Effector memory CD8-positive, alpha-beta T cell (primary cell): ENCODE data around the gene PIM3.

Experiments
- ATAC-seq: fragments of 150-1000 bp; cut with Tn5 transposase; replicated peaks from 2 replicates; pipeline ENCODE4 v1.10.0; 2021; ENCODE audit warnings: mild to moderate bottlenecking, moderate library complexity
- DNase-seq, 3 experiments: peaks; one replicate each; pipeline ENCODE4 v3.0.0; 2021
- H3K27ac Mint-ChIP-seq, 2 donors: one replicate each; pipeline ENCODE4 v1.8.0; 2022; ENCODE audit warnings: mild to moderate bottlenecking in 2 of 2, mixed read lengths in 2 of 2, moderate library complexity in 2 of 2
- H3K27me3 Mint-ChIP-seq, 2 donors: one replicate each; pipeline ENCODE4 v1.8.0; 2022; ENCODE audit warnings: mixed read lengths in 2 of 2
- H3K36me3 Mint-ChIP-seq: one replicate; pipeline ENCODE4 v1.8.0; 2022; ENCODE audit warnings: mild to moderate bottlenecking, moderate library complexity, mixed read lengths; ENCODE audit not compliant: insufficient read depth
- H3K4me1 Mint-ChIP-seq, 2 donors: one replicate each; pipeline ENCODE4 v1.8.0; 2022; ENCODE audit warnings: low read depth in 2 of 2, mixed read lengths in 2 of 2
- H3K4me3 Mint-ChIP-seq, 2 donors: one replicate each; pipeline ENCODE4 v1.8.0; 2022; ENCODE audit warnings: mild to moderate bottlenecking in 2 of 2, mixed read lengths in 2 of 2, moderate library complexity in 2 of 2
- H3K9me3 Mint-ChIP-seq, 2 donors: one replicate each; pipeline ENCODE4 v1.8.0; 2022; ENCODE audit warnings: mixed read lengths in 2 of 2

PIM3 gene

DNA sequence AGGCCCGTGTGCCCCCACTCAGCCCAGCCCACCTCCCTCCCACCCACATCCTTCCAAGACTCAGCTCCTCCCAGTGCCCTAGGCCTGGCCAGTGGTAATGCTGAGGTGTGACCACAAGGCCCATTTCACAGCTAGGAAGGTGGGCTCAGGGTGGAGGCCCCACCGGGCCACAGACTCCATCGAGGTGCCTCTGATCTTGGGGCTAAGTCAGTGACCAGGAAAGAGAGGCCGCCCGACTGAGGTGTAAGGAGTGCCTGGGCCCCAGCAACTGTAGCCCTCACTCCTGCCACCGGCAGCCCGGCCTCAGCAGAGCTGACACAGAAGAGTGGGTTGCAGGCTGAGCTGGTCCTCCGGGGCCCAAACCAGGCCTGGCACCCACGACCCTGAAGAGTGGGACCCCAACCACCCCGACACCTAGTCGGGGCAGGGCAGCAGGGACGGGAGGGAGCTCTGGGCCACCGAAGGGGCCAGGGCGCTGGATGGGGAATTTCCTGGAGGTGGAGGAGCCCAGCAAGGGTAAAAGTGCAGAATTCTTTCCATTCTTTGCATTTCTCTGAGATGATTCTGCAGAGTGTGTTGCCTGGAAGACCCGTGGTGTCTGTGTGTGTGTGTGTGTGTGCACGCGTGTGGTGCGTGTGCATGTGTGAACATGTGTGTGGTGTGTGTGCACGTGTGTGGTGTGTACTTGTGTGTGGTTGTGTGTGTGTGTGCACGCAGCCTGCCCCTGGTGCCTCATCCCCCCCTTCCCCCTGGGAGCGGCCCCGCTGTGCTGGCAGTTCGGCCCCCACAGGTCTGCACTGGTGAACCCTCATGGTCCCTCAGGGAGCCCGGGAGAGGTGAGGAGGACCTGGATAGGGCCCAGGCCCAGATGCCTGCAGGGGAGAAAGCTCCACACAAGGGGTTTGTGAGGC lies 8.3 kb upstream of the PIM3 start:
- no peak for DNase-seq
- H3K27me3 Mint-ChIP-seq = no peaks in the 10 kb centered on the region
- ATAC-seq = no peak

GRCh38 chr22:49953027-49953679 lies 7.4 kb upstream of the PIM3 start:
- DNase-seq (no peak), ATAC-seq (no peak)
- no peak overlapping the region for H3K27ac Mint-ChIP-seq
- H3K4me3 Mint-ChIP-seq = no peak overlapping the region
- no peaks in the 10 kb centered on the region for H3K9me3 Mint-ChIP-seq
- H3K4me1 Mint-ChIP-seq = no peaks in the 10 kb centered on the region
- peaks cover 7% of the 10 kb centered on the region for H3K36me3 Mint-ChIP-seq
- no peaks in the 10 kb centered on the region for H3K27me3 Mint-ChIP-seq

More for the DNA sequence above, 8.3 kb upstream of the PIM3 start:
- Mint-ChIP-seq H3K9me3 (no peaks in the 10 kb centered on the region), H3K4me3 (no peak overlapping the region), H3K27ac (no peak overlapping the region), H3K4me1 (no peaks in the 10 kb centered on the region), H3K36me3 (peaks cover 3% of the 10 kb centered on the region)

DNA sequence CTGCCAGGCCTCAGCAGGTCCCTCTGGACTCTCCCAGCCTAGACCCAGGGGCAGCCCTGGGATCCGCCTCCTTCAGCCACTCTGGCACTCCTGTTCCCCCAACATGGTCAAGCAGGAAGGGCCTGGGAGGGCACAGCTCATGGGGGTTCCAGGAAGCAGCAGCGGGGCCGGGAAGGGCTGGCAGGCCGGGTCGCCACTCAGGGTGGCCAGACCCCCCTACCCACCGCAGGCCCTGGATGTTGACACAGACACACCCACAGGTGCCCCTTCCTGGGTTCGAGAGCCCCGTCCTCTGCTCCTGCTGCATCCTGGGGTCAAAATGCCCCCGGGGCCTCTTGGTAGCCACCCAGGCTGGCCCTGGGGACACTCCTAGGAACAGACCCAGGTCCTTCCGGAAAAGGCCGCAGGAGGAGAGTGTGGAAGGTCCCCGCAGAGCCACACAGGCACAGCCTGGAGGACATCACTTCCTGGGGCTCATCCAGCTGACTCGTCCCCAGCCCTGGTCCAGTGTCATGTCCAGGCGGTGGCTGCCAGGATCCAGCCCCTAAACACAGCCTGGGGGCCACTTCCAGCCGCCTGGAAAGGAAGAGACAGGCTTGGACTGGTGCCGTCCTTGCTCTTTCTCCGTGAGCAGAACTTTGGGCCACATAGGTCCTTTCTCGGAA lies 6.8 kb upstream of the PIM3 start:
- no peak overlapping the region for H3K4me3 Mint-ChIP-seq
- no peak for ATAC-seq
- H3K4me1 Mint-ChIP-seq = no peaks in the 10 kb centered on the region

GRCh38 chr22:49954354-49954753 lies 6.2 kb upstream of the PIM3 start:
- H3K27ac Mint-ChIP-seq = peak overlapping the region in 1 of 2 donors; percentile 12
- H3K4me3 Mint-ChIP-seq = no peak overlapping the region
- H3K4me1 Mint-ChIP-seq = peaks cover 0 to 2% of the 10 kb centered on the region in 2 donors
- ATAC-seq (no peak), DNase-seq (no peak)
- no peaks in the 10 kb centered on the region for H3K27me3 Mint-ChIP-seq
- no peaks in the 10 kb centered on the region for H3K9me3 Mint-ChIP-seq
- H3K36me3 Mint-ChIP-seq = peaks cover 18% of the 10 kb centered on the region

More for the DNA sequence above, 6.8 kb upstream of the PIM3 start:
- H3K9me3 Mint-ChIP-seq = no peaks in the 10 kb centered on the region
- peaks cover 12% of the 10 kb centered on the region for H3K36me3 Mint-ChIP-seq
- DNase-seq = no peak
- no peak overlapping the region for H3K27ac Mint-ChIP-seq
- H3K27me3 Mint-ChIP-seq = no peaks in the 10 kb centered on the region

- ATAC-seq (no peak), DNase-seq (no peak)
- Mint-ChIP-seq H3K27me3 (no peaks in the 10 kb centered on the region), H3K27ac (peak overlapping the region in 1 of 2 donors; percentile 12), H3K9me3 (no peaks in the 10 kb centered on the region), H3K36me3 (peaks cover 24% of the 10 kb centered on the region), H3K4me3 (no peak overlapping the region), H3K4me1 (peaks cover 0 to 5% of the 10 kb centered on the region in 2 donors)
These were observed 5.5 kb upstream of the PIM3 start for GRCh38 chr22:49954991-49955580.

GRCh38 chr22:49955581-49956417 lies 4.8 kb upstream of the PIM3 start:
- ATAC-seq (no peak), DNase-seq (no peak)
- Mint-ChIP-seq H3K4me1 (peaks cover 0 to 5% of the 10 kb centered on the region in 2 donors), H3K9me3 (no peaks in the 10 kb centered on the region), H3K27me3 (no peaks in the 10 kb centered on the region), H3K27ac (peak overlapping the region in 1 of 2 donors; percentile 77), H3K36me3 (peaks cover 27% of the 10 kb centered on the region), H3K4me3 (no peak overlapping the region)

GRCh38 chr22:49956418-49956770 lies 4.2 kb upstream of the PIM3 start:
- no peak overlapping the region for H3K4me3 Mint-ChIP-seq
- H3K36me3 Mint-ChIP-seq = peaks cover 32% of the 10 kb centered on the region
- DNase-seq (no peak), ATAC-seq (no peak)
- H3K27me3 Mint-ChIP-seq = no peaks in the 10 kb centered on the region
- H3K27ac Mint-ChIP-seq = peak overlapping the region in 1 of 2 donors; percentile 77
- H3K4me1 Mint-ChIP-seq = peaks cover 0 to 5% of the 10 kb centered on the region in 2 donors
- H3K9me3 Mint-ChIP-seq = no peaks in the 10 kb centered on the region

DNA sequence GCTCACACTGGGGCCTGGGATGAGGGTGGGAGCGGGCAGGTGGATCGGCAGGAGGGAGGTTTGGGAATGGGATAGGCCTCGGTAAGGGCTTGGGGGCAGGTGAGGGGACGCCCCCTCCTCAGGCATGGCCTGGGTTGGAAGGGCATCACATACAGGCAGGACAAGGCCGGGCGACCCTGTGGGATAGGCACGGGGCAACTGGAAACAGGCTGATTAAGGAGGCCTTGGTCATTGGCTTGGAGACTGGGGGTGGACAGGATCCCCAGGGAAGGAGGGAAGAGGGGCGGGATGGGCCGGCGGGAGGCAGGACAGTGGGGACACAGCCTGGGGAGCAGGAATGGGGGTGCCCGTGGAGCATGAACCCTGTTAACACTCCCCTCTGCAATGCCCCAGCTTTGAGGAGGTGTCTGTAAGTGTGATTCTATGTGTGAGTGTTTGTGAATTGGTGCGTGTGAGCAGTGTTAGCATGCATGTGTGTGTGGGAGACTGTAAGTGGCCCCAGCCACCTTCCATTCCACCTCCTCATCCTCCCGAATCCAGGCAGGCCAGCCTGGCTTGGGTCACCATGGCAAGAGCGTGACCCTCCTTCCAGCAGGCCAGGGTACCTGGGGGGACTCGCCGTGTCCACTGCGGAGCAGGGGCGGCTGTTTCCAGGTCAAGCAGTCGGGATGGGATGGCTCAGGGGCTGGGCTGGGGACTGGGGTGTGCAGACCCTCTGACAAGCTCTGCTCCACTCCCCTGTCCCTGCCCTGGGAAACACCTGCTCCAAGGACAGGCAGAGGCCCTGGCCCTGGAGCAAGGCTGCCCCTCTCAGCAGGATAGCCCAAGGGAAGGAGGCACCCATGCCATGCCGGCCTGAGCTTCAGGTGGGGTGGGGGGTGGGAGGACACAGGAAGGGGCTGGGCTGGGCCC lies 3.4 kb upstream of the PIM3 start:
- DNase-seq = no peak
- no peak for ATAC-seq
- Mint-ChIP-seq H3K27me3 (no peaks in the 10 kb centered on the region), H3K4me1 (peaks cover 5 to 8% of the 10 kb centered on the region in 2 donors), H3K9me3 (no peaks in the 10 kb centered on the region), H3K4me3 (no peak overlapping the region), H3K36me3 (peaks cover 40% of the 10 kb centered on the region), H3K27ac (peak overlapping the region in 1 of 2 donors; percentile 77)

DNA sequence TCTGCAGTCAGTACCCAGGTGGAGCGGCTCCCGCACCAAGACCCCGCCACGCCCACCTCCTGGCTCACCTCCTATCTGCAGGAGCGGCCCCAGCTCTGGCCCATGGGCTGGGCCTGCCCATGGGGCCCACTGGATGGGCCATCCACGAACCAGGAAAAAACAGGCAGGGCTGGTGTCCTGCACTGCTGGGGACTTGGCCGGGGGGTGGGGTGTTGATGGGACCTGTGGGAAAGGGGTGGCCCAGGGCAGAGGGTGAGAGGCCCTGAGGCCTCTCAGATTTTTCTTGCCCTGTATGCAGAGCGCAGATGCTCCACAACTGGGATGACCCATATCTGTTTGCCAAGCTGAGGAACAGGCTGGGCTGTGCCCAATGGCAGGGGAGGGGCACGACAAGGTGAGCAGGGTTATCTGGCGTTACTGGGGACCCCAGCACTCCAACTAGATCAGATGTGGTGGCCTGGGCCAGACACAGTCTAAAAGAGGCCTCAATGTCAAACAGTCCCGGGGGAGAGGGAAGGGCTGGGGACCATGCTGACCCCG lies 2.7 kb upstream of the PIM3 start:
- Mint-ChIP-seq H3K4me1 (peaks cover 5 to 10% of the 10 kb centered on the region in 2 donors), H3K27me3 (no peaks in the 10 kb centered on the region), H3K27ac (peak overlapping the region; percentile 44 to 59), H3K9me3 (no peaks in the 10 kb centered on the region), H3K36me3 (peaks cover 47% of the 10 kb centered on the region), H3K4me3 (peak overlapping the region in 1 of 2 donors; percentile 81)
- DNase-seq = no peak
- no peak for ATAC-seq

- H3K27ac Mint-ChIP-seq = peak overlapping the region; percentile 77 to 81
- DNase-seq (no peak), ATAC-seq (no peak)
- no peaks in the 10 kb centered on the region for H3K9me3 Mint-ChIP-seq
- H3K4me1 Mint-ChIP-seq = peaks cover 7 to 11% of the 10 kb centered on the region in 2 donors
- H3K36me3 Mint-ChIP-seq = peaks cover 53% of the 10 kb centered on the region
- no peaks in the 10 kb centered on the region for H3K27me3 Mint-ChIP-seq
- peak overlapping the region; percentile 74 to 81 for H3K4me3 Mint-ChIP-seq
These were observed 2.1 kb upstream of the PIM3 start for GRCh38 chr22:49958366-49958921.

DNA sequence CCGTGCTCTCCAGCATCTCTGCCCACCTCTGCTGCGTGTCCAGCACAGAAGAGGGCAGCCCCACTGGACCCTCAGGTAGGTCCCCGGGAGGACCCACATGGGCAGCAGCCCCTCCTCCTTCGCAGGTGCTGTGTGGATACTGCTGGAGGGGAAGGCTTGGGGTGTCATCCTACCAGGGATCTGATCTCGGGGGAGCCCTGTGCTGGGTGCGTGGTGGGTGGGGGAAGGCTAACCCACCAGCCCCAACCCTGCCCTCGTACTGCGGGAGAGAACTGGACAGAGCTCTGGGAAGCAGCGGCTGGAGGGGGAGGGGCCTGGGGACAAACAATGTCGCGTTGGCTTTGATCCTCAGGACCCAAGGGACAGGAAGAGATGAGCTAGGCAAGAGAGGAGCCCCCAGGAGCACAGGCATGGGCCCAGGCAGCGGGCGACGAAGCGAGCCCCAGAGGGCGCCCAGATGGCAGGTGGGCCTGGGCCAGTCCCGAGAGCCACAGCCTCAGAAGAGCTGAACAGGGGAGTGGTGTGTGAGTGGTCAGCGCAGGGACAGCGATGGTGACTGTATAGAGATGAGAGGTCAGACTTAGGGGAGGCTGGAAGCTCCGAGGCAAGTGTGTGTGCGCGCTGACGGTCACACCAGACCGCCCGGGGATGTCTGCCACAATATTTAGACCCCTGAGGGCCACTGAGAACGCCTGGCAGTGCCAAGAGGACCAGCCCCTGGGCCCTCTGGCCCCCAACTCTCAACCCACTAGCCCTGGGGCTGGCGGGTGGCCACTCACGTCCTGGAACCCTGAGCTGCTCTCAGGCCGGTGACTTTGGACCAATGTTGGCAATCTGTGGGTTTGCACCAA lies 1.4 kb upstream of the PIM3 start:
- Mint-ChIP-seq H3K4me1 (peaks cover 14 to 18% of the 10 kb centered on the region in 2 donors), H3K27ac (peak overlapping the region; percentile 77 to 81), H3K4me3 (peak overlapping the region; percentile 74 to 81), H3K36me3 (peaks cover 60% of the 10 kb centered on the region), H3K27me3 (no peaks in the 10 kb centered on the region), H3K9me3 (no peaks in the 10 kb centered on the region)
- no peak for ATAC-seq
- DNase-seq = no peak
